ENCODE data around the gene AK3.

The AK3 gene

GRCh38 chr9:4706971-4707622 lies 33.9 kb downstream of the AK3 start:
- H3K4me3 ChIP-seq (replicated peaks; ENCODE audit: low read depth, low read length) = no peak overlapping the region
- DNase-seq (ENCODE audit: extremely low read depth, low read depth) = no peak
- TF ChIP-seq, protein P1, sequence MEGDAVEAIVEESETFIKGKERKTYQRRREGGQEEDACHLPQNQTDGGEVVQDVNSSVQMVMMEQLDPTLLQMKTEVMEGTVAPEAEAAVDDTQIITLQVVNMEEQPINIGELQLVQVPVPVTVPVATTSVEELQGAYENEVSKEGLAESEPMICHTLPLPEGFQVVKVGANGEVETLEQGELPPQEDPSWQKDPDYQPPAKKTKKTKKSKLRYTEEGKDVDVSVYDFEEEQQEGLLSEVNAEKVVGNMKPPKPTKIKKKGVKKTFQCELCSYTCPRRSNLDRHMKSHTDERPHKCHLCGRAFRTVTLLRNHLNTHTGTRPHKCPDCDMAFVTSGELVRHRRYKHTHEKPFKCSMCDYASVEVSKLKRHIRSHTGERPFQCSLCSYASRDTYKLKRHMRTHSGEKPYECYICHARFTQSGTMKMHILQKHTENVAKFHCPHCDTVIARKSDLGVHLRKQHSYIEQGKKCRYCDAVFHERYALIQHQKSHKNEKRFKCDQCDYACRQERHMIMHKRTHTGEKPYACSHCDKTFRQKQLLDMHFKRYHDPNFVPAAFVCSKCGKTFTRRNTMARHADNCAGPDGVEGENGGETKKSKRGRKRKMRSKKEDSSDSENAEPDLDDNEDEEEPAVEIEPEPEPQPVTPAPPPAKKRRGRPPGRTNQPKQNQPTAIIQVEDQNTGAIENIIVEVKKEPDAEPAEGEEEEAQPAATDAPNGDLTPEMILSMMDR (IDR thresholded peaks at IDR 0.05; ENCODE audit: low read depth, low read length, missing control alignments) = no peak

DNA sequence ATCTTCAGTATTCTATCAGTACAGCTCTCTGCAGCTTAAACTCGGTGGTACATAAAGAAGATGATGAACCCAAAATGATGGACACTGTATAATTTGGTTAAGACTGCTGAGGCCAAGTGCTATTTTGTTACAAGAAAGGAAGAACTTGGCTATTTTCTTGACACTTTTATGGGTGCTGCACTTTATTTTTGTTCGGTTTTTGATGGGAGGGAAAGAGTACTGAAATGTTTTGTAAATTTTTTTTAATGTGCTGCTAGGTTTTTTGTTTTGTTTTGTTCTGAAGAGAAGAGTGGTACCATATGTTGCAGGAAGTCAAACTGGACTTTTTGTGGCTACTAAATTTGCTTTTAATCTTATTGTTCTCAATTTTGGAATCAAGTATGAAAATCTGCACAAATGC lies 35.0 kb downstream of the AK3 start:
- TF ChIP-seq, protein P1 (IDR thresholded peaks at IDR 0.05; ENCODE audit: low read depth, low read length, missing control alignments) = no peak
- no peak overlapping the region for H3K4me3 ChIP-seq (replicated peaks; ENCODE audit: low read depth, low read length)

DNA sequence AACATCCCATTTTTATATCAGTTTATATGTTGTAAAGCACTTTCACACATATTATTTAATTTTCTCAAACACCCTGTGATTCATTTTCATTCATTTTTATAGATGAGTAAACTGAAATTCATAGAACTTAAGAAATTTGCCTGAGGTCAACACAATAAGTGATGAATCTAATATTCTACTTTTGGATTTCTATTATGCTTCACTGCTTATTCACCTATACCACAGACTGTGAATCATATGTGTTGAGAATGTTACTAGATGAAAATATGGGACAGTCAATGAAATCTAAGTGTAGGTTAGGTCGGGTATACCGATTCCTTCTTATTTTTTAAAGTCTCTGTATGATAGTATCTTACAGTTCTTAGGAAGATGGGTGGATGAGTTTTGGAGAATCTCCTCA lies 36.9 kb downstream of the AK3 start:
- no peak for DNase-seq (ENCODE audit: extremely low read depth, low read depth)
- TF ChIP-seq, protein P1 (IDR thresholded peaks at IDR 0.05; ENCODE audit: low read depth, low read length, missing control alignments) = no peak
- no peak overlapping the region for H3K4me3 ChIP-seq (replicated peaks; ENCODE audit: low read depth, low read length)

More for the DNA sequence above, 35.0 kb downstream of the AK3 start:
- DNase-seq (ENCODE audit: extremely low read depth, low read depth) = no peak

DNA sequence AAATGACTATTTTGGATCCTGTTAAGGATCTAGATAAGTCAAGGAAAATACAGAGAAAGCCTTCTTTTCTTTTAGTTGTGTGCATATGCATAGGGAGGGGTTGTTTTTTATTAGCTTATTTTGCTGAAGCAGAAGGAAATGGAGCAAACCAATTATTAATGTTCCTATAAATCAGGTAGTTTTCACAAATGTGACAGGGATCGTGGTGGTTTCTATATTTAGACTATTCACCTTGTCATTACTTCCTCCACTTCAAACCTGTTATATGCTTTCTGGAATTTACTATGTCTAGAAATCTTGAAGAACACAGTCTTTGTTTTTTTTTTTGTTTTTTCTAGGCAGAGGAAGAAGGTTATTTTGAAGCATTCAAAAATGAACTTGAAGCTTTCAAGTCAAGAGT lies 39.5 kb downstream of the AK3 start:
- TF ChIP-seq, protein P1 (IDR thresholded peaks at IDR 0.05; ENCODE audit: low read depth, low read length, missing control alignments) = no peak
- DNase-seq (ENCODE audit: extremely low read depth, low read depth) = no peak
- no peak overlapping the region for H3K4me3 ChIP-seq (replicated peaks; ENCODE audit: low read depth, low read length)

DNA sequence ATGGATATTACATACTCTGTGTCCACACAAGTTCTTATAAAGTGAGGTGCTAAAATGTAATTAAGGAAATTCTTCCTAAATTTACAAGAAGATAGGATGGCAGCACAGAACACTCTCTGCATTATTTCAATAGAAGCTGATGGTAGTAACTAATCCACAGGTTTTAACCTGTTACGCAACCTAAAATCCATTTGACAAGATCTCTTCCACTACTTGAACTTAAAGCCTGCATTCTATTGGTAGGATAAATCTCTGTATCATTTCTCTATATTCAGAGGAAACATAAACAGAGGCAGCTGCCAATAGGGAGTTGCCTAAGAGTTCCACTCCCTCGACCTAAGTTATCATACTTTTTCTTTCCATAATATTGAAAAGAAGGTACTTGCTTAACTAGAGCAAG lies 40.1 kb downstream of the AK3 start:
- TF ChIP-seq, protein P1 (IDR thresholded peaks at IDR 0.05; ENCODE audit: low read depth, low read length, missing control alignments) = no peak
- DNase-seq (ENCODE audit: extremely low read depth, low read depth) = no peak
- no peak overlapping the region for H3K4me3 ChIP-seq (replicated peaks; ENCODE audit: low read depth, low read length)

DNA sequence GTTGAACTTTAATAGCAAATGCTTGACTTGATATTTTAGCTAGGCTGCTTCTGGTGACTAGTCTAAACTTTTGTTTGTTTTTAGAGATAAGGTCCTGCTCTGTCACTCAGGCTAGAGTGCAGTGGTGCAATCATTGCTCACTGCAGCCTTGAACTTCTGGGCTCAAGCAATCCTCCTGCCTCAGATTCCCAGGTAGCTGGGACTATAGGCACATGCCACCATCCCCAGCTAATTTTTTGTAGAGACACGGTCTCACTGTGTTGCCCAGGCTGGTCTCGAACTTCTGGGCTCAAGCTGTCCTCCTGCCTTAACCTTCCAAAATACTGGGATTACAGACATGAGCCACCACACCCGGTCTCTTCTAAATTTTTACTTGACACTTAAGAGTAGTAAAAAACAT lies 40.9 kb downstream of the AK3 start:
- no peak overlapping the region for H3K4me3 ChIP-seq (replicated peaks; ENCODE audit: low read depth, low read length)
- TF ChIP-seq, protein P1 (IDR thresholded peaks at IDR 0.05; ENCODE audit: low read depth, low read length, missing control alignments) = no peak
- no peak for DNase-seq (ENCODE audit: extremely low read depth, low read depth)

- TF ChIP-seq, protein P1 (IDR thresholded peaks at IDR 0.05; ENCODE audit: low read depth, low read length, missing control alignments) = no peak
- DNase-seq (ENCODE audit: extremely low read depth, low read depth) = no peak
- H3K4me3 ChIP-seq (replicated peaks; ENCODE audit: low read depth, low read length) = no peak overlapping the region
Measured at GRCh38 chr9:4691795-4692194, 49.2 kb downstream of the AK3 start.
